Progenitor cell of endocrine pancreas (in vitro differentiated cells): ENCODE data around the gene LONP2. TPM values are rescaled to one million over a fixed set of nuclear protein-coding genes. Genes with fewer than 3 reads are reported as not detected.

Source experiments
- DNase-seq: peaks from one replicate; pipeline ENCODE4 v3.0.0; 2021; ENCODE audit warnings: low spot score; ENCODE audit not compliant: unreplicated experiment
- H3K27ac Mint-ChIP-seq: 2 replicates; pipeline ENCODE4 v1.8.0; 2021; ENCODE audit warnings: mild to moderate bottlenecking, moderate library complexity, mixed read lengths
- H3K27me3 Mint-ChIP-seq: 2 replicates; pipeline ENCODE4 v1.8.0; 2021; ENCODE audit warnings: mixed read lengths
- H3K36me3 Mint-ChIP-seq: 2 replicates; pipeline ENCODE4 v1.8.0; 2022; ENCODE audit warnings: mixed read lengths; ENCODE audit not compliant: insufficient read depth
- H3K4me1 Mint-ChIP-seq: 2 replicates; pipeline ENCODE4 v1.8.0; 2021; ENCODE audit warnings: low read depth, mixed read lengths
- H3K4me3 Mint-ChIP-seq: 2 replicates; pipeline ENCODE4 v1.8.0; 2021; ENCODE audit warnings: low read depth, mild to moderate bottlenecking, moderate library complexity, mixed read lengths
- H3K9me3 Mint-ChIP-seq: 2 replicates; pipeline ENCODE4 v1.8.0; 2021; ENCODE audit warnings: low read depth, mixed read lengths
- CTCF ChIP-seq: fragments of 200-600 bp; sonication (generic); IDR thresholded peaks from one replicate; pipeline ENCODE4 v1.5.0; 2021; ENCODE audit warnings: antibody characterized with exemption, mild to moderate bottlenecking; ENCODE audit not compliant: unreplicated experiment
- total RNA-seq: library from RNA; stranded (reverse); gene quantifications from 2 replicates; pipeline ENCODE4 v1.2.1, GENCODE V29; 2021

Gene LONP2
- total RNA-seq, 1 donor from 2014 or later, result 66.4 TPM

DNA sequence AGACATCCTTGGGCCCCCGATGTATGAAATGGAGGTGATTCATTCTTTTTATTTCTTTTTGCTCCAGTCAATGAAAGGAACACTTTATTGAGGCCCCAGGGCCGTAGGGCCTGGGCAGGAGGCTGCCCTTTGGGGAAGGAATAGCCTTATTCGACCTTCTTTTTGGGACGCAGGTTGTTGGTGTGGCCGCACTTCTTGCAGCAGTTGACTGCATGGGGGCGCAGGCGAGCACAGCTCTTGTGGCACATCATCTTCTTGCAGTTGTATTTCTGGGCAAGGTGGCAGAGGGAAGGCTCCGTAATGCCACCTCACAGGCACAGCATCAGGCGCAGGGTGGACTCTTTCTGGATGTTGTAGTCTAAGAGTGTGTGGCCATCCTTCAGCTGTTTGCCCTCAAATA, 90.2 kb downstream of the LONP2 start:
- DNase-seq, result no peak
- H3K4me3 Mint-ChIP-seq, result no peak overlapping the region
- peaks cover 9% of the 10 kb centered on the region for H3K4me1 Mint-ChIP-seq
- peaks cover 20% of the 10 kb centered on the region for H3K36me3 Mint-ChIP-seq
- TF ChIP-seq CTCF, result no peak
- H3K27me3 Mint-ChIP-seq, result no peaks in the 10 kb centered on the region
- H3K9me3 Mint-ChIP-seq, result no peaks in the 10 kb centered on the region
- no peak overlapping the region for H3K27ac Mint-ChIP-seq

DNA sequence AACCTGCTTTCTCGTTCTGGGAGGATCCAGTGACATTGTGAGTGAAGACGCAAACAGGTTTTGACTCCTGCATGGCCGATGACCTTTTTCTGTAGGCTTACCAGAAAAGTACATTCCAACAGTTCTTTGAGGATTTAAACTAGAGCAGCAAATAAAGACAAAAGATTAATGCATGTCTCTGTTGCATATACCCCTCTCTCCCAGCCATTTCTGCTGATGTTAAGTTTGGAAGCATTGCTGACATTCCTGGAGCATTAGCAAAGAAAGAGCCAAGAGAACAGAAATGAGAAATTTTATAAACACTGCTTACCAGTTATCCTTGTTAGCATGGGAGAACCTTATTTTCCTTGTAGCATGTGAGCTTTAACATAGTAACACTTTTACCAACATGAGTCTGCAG, 91.9 kb downstream of the LONP2 start:
- Mint-ChIP-seq H3K27me3 (no peaks in the 10 kb centered on the region), H3K4me1 (peaks cover 11% of the 10 kb centered on the region), H3K27ac (no peak overlapping the region), H3K4me3 (no peak overlapping the region), H3K9me3 (no peaks in the 10 kb centered on the region), H3K36me3 (peaks cover 23% of the 10 kb centered on the region)
- no peak for TF ChIP-seq CTCF
- DNase-seq, result no peak

GRCh38 chr16:48340054-48340453, 96.0 kb downstream of the LONP2 start:
- no peak overlapping the region for H3K27ac Mint-ChIP-seq
- peaks cover 2% of the 10 kb centered on the region for H3K4me1 Mint-ChIP-seq
- no peak for DNase-seq
- H3K9me3 Mint-ChIP-seq, result no peaks in the 10 kb centered on the region
- H3K36me3 Mint-ChIP-seq, result peaks cover 22% of the 10 kb centered on the region
- H3K27me3 Mint-ChIP-seq, result no peaks in the 10 kb centered on the region
- TF ChIP-seq CTCF, result no peak
- no peak overlapping the region for H3K4me3 Mint-ChIP-seq

DNA sequence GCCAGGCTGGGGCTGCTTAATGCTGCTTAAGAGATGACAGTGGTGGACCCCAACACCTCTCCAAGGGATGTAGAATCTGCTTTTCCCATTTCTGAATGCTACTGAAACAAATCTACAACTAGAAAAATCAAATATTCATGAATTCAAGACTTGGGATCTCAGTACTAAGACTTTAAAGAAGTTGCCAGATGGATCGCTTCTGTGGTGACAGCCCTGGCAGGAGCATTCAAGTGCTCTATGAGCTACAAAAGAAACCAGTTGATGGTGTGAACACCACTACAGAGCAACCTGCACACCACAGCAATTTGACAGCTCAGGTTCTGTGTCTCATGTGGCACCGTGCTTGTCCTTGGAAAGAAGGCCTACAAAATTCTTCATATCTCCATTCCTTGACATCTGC, 98.5 kb downstream of the LONP2 start:
- peaks cover 2% of the 10 kb centered on the region for H3K4me1 Mint-ChIP-seq
- no peak for DNase-seq
- H3K27ac Mint-ChIP-seq, result no peak overlapping the region
- H3K4me3 Mint-ChIP-seq, result no peak overlapping the region
- no peak for TF ChIP-seq CTCF
- no peaks in the 10 kb centered on the region for H3K27me3 Mint-ChIP-seq
- H3K36me3 Mint-ChIP-seq, result peaks cover 14% of the 10 kb centered on the region
- no peaks in the 10 kb centered on the region for H3K9me3 Mint-ChIP-seq

- DNase-seq, result no peak
- Mint-ChIP-seq H3K4me1 (peaks cover 2% of the 10 kb centered on the region), H3K27ac (no peak overlapping the region), H3K36me3 (peaks cover 21% of the 10 kb centered on the region), H3K4me3 (no peak overlapping the region), H3K27me3 (no peaks in the 10 kb centered on the region), H3K9me3 (no peaks in the 10 kb centered on the region)
- no peak for TF ChIP-seq CTCF
Observed at GRCh38 chr16:48347191-48347865, 103.2 kb downstream of the LONP2 start.
